ENCODE data around the gene ZNG1C.
"Not testable (repeated sequence)": the region's sequence is repeated elsewhere in the genome, so short reads cannot be mapped to it uniquely, and the experiment has no call there.

DNA sequence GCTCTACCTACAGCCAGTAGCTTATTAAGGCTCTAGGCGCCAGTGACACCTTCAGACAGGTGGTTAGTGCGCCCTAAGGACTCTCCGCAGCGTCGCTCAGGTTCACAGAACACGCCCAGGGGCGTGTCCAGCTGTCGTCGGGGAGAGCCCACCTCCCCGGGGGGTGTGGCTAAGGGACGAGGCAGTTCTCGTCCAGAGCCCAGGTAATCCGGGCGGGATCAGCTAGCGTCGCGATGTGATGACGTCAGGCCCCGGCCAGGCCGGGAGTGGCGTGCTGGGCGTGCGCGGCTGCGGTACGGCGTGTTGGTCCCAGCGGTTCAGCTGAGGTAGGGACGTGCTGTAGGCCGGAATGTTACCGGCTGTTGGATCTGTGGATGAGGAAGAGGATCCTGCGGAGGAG lies at the start of gene ZNG1C:
- not testable (repeated sequence) for TF ChIP-seq L3MBTL2 (conservative IDR thresholded peaks at IDR 0.05); SP1 (IDR thresholded peaks at IDR 0.05)
